Measurements from ENCODE around the gene UPK2. TPM values are rescaled to one million over a fixed set of nuclear protein-coding genes. Genes with fewer than 3 reads are reported as not detected.
"Not testable (repeated sequence)": the region's sequence is repeated elsewhere in the genome, so short reads cannot be mapped to it uniquely, and the experiment has no call there.

Gene UPK2
- total RNA-seq, 1 experiment from 2014 or later = not detected

DNA sequence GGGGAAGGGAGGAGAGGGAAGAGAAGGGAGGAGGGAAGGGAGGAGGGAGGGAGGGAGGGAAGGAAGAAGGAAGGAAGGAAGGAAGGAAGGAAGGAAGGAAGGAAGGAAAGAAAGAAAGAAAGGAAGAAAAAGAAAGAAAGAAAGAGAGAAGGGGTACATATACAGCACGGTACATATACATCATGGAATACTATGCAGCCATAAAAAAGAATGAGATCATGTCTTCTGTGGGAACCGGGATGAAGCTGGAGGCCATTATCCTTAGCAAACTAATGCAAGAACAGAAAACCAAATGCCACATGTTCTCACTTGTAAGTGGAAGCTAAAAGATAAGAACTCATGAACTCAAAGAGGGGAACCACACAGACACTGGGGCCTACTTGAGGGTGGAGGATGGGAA, 13.4 kb downstream of the UPK2 start:
- in situ Hi-C loops (cut with HindIII; ENCODE audit: low pct_unique_long_range_greater_than_20kb, low sequenced_read_pairs); DNase-seq (ENCODE audit: low read depth): not testable (repeated sequence)

DNA sequence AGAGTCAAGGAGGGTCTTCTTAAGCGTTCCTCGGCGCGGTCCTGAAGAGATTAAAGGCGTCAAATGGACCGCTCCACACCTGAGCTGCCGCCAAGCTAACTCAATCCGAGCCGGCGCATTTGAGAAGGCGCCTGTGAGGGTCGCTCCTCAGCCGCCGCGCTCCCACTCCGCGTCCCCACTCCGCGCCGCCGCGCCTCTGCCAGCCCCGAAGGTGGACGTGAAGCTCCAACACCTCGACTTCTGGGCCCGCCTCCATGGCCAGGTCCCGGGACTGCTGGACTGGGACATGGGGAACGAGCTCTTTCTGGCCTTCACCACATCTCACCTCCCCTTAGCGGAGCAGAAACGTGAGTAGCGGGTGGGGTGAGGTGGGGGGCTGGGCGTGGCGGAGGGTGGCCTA, 15.5 kb downstream of the UPK2 start, which contains the start of gene FOXR1:
Gene FOXR1, plus strand, starts transcription at position 116 of the 400 bp plus-strand sequence. Its CDS starts 171 bp downstream, at position 287.
- no peak for DNase-seq (ENCODE audit: low read depth)
- in situ Hi-C loops (cut with HindIII; ENCODE audit: low pct_unique_long_range_greater_than_20kb, low sequenced_read_pairs) = no loop called here

- DNase-seq (ENCODE audit: low read depth) = no peak
- in situ Hi-C loops (cut with HindIII; ENCODE audit: low pct_unique_long_range_greater_than_20kb, low sequenced_read_pairs) = no loop called here
These were observed 17.9 kb downstream of the UPK2 start for GRCh38 chr11:118973985-118974384.

GRCh38 chr11:118975771-118976709, 19.9 kb downstream of the UPK2 start:
- in situ Hi-C loops (cut with HindIII; ENCODE audit: low pct_unique_long_range_greater_than_20kb, low sequenced_read_pairs) = no loop called here
- no peak for DNase-seq (ENCODE audit: low read depth)

- in situ Hi-C loops (cut with HindIII; ENCODE audit: low pct_unique_long_range_greater_than_20kb, low sequenced_read_pairs) = no loop called here
- DNase-seq (ENCODE audit: low read depth) = no peak
These were observed 23.3 kb downstream of the UPK2 start for GRCh38 chr11:118979434-118979833.

GRCh38 chr11:118980191-118980881, 24.2 kb downstream of the UPK2 start:
- in situ Hi-C loops (cut with HindIII; ENCODE audit: low pct_unique_long_range_greater_than_20kb, low sequenced_read_pairs) = no loop called here
- no peak for DNase-seq (ENCODE audit: low read depth)

DNA sequence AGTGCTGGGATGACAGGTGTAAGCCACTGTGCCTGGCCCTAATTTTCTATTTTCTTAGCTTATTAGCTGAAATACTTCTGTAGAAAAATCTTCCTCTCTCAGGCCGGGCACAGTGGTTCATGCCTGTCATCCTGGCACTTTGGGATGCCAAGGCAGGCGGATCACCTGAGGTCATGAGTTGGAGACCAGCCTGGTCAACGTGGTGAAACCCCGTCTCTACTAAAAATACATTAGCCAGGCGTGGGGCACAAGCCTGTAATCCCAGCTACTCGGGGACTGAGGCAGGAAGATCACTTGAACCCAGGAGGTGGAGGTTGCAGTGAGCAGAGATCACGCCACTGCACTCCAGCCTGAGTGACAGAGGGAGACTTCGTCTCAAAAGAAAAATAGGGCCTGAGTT, 28.2 kb downstream of the UPK2 start:
- DNase-seq (ENCODE audit: low read depth); in situ Hi-C loops (cut with HindIII; ENCODE audit: low pct_unique_long_range_greater_than_20kb, low sequenced_read_pairs): not testable (repeated sequence)

DNA sequence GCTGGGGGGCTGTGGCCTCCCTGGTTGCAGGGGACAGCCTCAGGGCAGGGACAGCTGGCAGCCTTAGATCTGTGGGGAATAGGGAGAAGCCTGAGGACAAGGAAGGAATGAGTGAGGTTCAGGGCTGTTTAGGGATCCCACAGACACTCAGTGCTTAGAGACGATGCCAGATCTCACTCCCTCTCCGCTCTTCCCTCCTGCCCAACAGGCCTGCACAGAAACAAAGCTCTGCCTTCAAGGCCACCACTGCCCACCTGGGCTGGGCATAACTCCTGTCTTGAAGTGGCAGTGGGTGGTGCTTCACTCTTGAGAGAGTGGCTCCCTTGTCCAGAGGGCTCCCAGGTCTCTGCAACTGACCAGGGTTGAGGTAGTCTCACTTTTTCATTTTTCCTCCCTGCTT, 28.7 kb downstream of the UPK2 start:
- DNase-seq (ENCODE audit: low read depth) = no peak
- in situ Hi-C loops (cut with HindIII; ENCODE audit: low pct_unique_long_range_greater_than_20kb, low sequenced_read_pairs) = no loop called here

DNA sequence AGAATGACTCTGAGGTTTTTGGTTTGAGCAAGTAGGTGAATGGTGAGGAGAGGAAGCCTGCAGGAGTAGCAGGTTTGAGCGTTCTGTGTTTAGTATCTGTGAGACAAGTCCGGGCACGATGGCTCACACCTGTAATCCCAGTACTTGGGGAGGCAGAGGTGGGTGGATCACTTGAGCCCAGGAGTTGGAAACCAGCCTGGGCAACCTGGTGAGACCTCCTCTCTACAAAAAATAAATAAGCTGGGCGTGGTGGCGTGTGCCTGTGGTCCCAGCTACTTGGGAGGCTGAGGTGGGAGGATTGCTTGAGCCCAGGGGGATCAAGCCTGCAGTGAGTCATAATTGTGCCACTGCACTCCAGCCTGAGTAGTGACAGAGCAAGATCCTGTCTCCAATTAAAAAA, 32.2 kb downstream of the UPK2 start:
- DNase-seq (ENCODE audit: low read depth) = no peak
- in situ Hi-C loops (cut with HindIII; ENCODE audit: low pct_unique_long_range_greater_than_20kb, low sequenced_read_pairs) = no loop called here

DNA sequence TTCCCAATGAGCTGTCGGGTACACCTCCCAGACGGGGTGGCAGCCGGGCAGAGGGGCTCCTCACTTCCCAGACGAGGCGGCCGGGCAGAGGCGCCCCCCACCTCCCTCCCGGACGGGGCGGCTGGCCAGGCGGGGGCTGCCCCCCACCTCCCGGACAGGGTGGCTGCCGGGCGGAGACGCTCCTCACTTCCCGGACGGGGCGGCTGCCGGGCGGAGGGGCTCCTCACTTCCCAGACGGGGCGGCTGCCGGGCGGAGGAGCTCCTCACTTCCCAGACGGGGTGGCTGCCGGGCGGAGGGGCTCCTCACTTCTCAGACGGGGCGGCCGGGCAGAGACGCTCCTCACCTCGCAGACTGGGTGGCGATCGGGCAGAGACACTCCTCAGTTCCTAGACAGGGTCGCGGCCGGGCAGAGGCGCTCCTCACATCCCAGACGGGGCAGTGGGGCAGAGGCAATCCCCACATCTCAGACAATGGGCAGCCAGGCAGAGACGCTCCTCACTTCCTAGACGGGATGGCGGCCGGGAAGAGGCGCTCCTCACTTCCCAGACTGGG, 35.5 kb downstream of the UPK2 start:
- DNase-seq (ENCODE audit: low read depth); in situ Hi-C loops (cut with HindIII; ENCODE audit: low pct_unique_long_range_greater_than_20kb, low sequenced_read_pairs): not testable (repeated sequence)

DNA sequence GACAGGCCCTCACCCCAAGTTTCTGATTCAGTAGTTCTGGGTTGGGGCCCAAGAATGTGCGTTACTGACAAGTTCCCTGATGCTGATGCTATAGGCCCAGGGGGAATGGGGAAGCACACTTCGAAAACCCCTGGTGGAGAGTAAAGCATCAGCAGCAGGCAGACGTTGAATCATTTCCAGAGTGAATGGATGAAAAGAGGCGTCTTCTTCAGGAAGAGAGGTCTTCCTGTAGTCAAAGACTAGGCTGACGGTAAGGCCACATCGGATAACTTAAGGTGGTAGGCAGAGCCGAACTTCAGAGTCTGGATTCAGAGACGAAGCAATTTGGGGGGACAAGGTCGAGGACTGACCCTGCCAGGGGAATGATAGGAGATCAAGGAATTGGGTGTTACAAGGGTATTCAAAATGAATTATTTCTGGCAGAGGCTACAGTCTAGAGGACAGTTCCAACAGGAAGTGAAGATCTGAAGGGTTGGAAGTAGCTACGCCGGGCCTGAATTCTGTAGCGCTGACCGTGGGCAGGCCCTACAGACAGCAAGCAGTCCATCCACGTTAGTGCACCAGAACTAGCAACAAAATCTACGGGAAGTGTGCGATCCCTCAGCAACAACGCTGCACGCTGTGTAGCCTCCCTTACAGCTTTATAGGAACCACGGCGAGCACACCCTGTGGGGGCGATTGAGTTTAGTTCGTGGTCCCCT, 41.0 kb downstream of the UPK2 start:
- DNase-seq (ENCODE audit: low read depth) = no peak
- in situ Hi-C loops (cut with HindIII; ENCODE audit: low pct_unique_long_range_greater_than_20kb, low sequenced_read_pairs) = no loop called here

DNA sequence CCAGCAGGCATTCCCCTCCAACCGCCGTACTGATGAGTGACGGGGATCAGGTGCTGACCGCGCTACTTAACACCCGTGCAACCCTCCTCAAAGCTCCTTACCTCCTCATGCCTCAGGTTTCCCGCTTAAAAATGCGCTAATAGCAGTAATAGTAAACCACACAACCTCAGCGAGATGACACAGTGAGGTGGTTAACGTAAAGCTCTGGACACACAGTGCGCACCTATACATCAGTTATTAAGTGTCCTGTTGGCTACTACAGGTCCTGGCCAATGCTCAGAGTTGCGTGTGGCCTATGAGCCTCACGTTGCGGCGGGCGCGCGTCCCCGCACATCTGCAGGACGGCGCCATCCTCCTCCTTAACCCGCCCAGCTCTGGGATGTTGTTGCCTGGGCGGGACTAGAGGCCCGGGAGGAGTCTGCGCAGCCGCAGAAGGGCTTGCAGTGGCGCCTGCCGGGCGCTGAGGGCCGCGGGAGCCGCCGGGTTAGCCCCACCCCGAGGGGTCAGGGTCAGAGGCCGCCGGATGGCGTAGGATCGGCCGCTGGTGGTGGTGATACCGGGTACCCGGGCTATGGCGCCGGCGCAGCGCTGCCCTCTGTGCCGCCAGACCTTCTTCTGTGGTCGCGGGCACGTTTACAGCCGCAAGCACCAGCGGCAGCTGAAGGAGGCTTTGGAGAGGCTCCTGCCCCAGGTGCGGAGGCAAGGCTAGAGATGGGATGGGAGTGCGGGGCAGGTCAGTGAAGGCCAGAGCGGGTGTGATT, 41.7 kb downstream of the UPK2 start, which contains the start of gene CENATAC:
Gene CENATAC, plus strand, starts transcription at position 512 of the 761 bp plus-strand sequence. Its CDS starts 60 bp downstream, at position 572.
- DNase-seq (ENCODE audit: low read depth) = peak; percentile 84
- in situ Hi-C loops (cut with HindIII; ENCODE audit: low pct_unique_long_range_greater_than_20kb, low sequenced_read_pairs) = no loop called here

- in situ Hi-C loops (cut with HindIII; ENCODE audit: low pct_unique_long_range_greater_than_20kb, low sequenced_read_pairs) = no loop called here
- DNase-seq (ENCODE audit: low read depth) = no peak
These were observed 42.3 kb downstream of the UPK2 start for GRCh38 chr11:118998388-118998717.

DNA sequence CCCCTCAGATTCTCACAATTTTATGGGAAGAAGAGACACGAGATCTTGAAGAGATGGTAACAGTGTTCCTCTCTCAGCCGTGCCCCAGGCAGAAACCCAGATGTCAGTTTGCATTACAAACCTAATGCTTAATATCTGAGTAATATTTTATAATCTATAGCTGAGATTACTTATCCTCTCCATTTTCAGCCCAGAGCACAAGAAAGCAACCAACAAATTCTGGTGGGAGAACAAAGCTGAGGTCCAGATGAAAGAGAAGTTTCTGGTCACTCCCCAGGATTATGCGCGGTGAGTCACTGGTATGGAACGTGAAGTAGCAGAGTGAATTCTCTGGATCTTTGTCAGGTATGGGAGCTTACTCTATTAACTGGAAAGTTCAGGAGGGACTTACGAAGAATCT, 42.7 kb downstream of the UPK2 start:
- peak; percentile 50 for DNase-seq (ENCODE audit: low read depth)
- in situ Hi-C loops (cut with HindIII; ENCODE audit: low pct_unique_long_range_greater_than_20kb, low sequenced_read_pairs) = no loop called here

DNA sequence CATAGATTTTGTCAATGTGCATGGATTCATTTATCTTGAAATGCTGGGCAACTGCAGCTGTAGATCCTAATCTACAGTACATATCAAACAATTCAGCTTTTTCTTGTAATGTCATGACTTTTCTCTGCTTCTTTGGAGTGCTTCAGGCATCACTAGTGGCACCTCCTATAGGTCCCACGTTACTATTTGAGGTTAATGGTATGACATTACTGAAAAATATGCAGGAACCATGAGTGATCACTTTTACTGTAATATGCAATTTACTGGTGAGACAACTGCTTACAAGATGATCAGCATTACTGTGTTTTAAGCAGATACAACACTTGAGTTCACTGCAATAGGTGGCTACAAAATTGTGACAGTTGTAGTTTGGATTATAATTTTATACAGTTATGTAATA, 44.8 kb downstream of the UPK2 start:
- DNase-seq (ENCODE audit: low read depth) = no peak
- in situ Hi-C loops (cut with HindIII; ENCODE audit: low pct_unique_long_range_greater_than_20kb, low sequenced_read_pairs) = no loop called here

- in situ Hi-C loops (cut with HindIII; ENCODE audit: low pct_unique_long_range_greater_than_20kb, low sequenced_read_pairs) = no loop called here
- peak; percentile 19 for DNase-seq (ENCODE audit: low read depth)
These were observed 50.6 kb downstream of the UPK2 start for GRCh38 chr11:119006656-119007055.
